ENCODE measurements around the gene SESN1.

DNA sequence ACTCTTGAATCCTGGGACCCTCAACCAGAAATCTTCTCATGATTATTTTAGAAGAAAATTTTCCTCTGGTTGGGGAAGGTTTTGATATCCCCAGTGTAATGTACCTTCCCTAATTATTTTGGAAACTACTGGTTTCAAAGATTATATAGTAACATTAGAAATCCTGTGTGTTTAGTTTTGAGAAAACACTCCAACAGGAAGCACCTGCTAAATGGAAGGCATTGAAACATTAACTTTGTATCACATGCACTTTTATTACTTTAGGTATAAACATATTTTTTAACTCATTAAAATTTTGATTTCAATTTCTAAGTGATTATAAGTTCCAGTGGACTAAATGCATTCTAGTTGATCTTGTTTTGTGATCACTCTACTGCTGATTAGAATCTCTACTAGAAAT lies 109.3 kb downstream of the SESN1 start:
- TF ChIP-seq POLR2A (IDR thresholded peaks at IDR 0.05) (no peak), CTCF (IDR thresholded peaks at IDR 0.05) (no peak), EP300 (IDR thresholded peaks at IDR 0.05) (no peak), POLR2AphosphoS5 (IDR thresholded peaks at IDR 0.05) (no peak)
